SHP77 (cell line): Measurements from ENCODE around the gene SCUBE3.

Source experiments
- DNase-seq, 2 experiments: peaks; one replicate each; lab custom pipeline; 2025; lab: John Stamatoyannopoulos, UW

Gene SCUBE3

GRCh38 chr6:35181933-35182612 lies 31.7 kb upstream of the SCUBE3 start:
- DNase-seq = no peak

DNA sequence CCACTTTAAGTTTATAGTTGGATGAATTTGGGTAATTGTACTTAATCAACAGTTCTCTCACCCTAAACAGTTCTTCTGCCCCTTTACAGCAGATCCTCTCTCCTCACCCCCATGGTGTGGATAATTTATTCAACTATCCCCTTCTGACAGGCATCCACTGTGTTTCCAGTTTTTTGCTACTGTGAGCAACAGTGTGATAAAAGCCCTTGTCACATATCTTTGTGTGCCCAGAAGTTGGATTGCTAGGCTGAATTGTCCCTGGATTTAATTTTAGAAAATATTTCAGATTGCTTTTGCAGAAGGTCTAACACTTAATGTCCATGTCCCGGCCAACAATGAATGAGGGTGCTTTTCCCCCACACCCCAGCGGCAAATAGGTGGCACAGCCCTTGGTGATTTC lies 30.5 kb upstream of the SCUBE3 start:
- no peak for DNase-seq

- DNase-seq = no peak
Observed at GRCh38 chr6:35183935-35184334, 29.8 kb upstream of the SCUBE3 start.

- DNase-seq = no peak
Observed at GRCh38 chr6:35184580-35185301, 29.0 kb upstream of the SCUBE3 start.

DNA sequence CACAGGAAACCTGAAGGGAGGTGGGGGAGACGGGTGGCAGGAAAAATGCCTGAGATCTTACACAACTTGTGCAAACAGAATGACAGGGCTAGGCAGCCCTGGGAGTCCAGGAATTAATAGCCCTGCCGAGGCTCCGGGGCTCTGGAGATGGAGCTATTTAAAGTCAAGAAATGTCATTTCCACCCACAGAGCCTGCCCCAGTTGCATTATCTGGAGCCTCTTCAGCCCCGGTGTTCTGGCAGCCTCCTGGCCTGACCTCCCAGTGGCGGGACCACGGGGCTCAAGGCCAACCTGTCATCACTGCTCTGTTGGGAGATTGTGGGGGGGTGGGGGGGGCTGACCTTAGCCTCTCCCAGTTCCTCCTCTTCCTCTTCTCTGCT lies 28.5 kb upstream of the SCUBE3 start:
- DNase-seq = no peak

DNA sequence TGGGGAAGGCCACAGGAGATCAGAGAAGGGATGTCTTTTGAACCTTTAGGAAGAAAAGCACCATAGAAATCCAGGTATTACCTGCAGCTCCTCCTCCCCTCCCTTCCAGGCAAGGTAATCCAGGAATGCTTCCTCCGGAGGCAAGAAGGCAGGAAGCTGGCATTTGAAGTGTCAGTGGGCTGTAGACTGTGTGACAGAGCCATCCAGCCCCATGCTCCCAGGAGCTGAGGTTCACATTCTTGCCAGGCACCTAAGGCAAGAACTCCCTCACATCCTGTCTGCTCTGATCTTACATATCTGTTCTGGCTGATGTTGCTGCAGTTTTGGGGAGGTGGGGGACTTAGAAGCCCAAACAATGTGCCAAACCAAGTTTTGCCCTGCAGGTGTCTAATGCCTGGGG lies 27.8 kb upstream of the SCUBE3 start:
- no peak for DNase-seq

DNA sequence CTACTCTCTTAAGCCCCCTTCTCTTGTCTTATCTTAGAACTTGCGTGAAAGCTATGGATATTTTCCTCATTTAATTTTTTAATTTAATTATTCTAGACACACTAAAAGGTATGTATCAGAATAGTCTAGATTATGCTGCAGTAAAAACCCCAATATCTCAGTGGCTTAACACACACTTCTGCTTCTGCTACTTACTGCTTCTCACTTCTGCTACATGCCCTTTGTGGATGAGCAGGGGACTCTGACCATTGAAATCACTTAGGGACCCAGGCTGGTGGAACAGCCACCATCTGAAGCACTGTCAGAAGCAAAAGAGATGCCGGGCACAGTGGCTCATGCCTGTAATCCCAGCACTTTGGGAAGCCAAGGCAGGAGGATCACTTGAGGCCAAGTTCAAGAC lies 27.2 kb upstream of the SCUBE3 start:
- no peak for DNase-seq

DNA sequence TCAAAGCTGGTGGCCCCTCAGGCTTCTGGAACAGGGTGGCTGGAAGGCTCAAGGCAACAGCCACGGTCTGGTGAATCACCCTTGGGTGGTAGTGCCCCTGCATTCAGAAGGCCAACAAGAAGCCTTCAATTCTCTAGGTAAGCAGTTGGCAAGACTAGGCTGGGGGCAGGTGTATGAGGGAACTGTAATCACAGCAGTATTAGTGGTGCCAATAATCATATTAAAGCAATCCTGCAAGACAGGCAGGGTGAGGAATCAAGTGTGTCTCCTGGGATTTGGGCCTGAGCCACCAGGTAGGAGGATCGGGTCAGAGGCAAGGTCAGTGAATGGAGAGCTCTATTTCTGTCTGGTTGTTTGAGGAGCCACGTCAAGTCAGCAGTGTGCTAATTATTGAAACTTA lies 24.9 kb upstream of the SCUBE3 start:
- DNase-seq = no peak

DNA sequence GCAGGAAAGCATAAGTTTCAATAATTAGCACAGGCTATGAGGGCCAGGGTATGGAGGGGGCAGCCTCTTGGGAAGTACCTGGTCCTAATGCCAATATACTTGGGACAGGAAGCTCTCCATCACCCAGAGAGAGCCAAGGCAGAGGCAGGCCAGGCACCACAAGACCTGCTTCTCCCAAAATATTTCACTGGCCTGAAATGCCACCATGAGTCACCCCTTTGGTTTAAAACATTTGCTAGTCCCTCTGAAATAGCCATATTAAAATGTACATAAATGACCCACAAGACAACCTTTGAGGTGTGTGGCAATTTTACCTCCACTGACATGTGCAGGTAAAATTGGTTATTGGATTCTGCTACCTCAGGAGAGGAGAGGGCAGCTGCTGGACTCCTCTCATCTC lies 23.4 kb upstream of the SCUBE3 start:
- no peak for DNase-seq

DNA sequence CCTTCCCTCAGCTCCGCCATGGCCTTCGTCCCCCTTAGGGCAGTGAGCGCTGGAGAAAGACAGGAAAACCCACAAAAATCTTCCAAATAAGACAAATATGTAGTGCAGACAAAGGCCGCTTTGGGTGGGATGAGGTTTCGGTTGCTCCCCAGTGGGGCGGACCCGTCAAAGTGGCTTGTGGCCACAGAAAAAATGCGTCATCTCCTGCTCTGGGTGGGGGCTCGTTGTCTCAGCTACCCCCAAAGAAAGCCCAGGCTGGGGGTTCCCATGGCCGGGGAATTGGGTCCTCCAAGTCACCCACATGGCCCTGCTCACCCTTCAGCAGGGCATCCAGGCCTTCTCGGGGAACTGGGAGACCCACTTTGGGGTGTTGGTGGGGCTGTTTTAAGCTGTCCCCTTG lies 21.9 kb upstream of the SCUBE3 start:
- DNase-seq = no peak

GRCh38 chr6:35192301-35192860 lies 21.4 kb upstream of the SCUBE3 start:
- DNase-seq = no peak

DNA sequence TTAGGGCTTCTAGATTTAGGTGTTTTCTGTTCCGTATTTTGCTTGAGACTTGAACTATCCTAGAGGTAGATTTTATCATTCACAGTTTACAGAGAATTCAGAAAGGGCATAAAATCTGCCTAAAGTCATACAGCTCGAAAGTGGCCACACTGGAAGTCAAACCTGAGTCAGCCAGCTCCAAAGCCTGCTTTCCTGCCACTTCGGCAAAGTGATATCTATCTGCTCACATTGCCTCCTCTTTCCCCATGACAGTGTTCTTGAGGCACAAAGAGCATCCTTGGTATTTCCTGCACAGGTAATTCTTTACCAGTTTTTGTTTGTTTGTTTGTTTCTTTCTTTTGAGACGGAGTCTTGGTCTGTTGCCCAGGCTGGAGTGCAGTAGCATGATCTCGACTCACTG lies 19.4 kb upstream of the SCUBE3 start:
- no peak for DNase-seq

DNA sequence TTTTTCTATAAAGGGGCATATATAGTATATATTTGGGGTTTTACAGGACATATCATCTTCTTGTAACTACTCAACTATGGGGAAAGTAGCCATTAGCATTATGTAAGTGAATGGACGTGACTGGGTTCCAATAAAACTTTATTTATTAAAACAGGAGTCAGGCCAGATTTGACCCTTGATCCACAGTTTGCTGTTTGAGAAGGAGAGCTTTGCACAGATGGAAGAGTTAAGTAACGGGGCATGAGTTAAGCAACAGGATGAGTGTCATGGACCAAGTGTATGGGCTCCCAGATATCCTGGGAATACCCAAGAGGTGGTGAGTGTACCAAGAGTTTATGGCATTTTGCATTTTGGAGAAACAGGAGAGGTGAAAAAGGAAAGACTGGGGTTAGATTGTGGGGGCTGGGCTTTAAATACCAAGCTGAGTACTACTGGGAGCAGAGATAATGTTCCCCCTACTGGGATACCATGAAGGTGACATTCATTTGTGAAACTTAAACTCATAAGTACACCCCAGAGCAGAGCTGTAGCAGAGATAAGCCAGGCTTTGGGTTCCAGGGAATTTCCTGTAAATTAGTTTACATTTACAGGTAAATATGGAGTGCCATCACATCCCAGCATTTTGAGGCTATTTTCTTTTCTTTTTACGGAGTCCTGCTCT lies 18.5 kb upstream of the SCUBE3 start:
- no peak for DNase-seq

DNA sequence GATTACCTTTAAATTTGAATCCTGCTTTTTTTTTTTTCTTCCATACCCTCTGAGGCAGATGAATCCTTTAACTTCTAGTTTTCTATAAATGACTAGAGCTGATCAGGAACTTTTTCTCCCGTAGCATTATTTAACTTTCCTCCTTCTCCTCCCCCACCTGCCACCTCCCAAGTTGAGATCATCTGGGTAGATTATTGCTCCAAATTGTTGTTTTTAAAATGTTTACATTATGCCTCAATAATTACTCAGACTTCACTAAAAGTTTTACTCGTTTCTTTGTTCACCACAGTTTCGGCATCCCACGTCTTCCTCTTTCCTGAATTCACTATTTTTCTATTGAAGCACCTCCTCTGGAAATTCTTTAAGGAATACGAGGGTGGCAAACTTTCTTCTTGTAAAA lies 16.6 kb upstream of the SCUBE3 start:
- no peak for DNase-seq

- DNase-seq = no peak
Observed at GRCh38 chr6:35199866-35200265, 13.9 kb upstream of the SCUBE3 start.

DNA sequence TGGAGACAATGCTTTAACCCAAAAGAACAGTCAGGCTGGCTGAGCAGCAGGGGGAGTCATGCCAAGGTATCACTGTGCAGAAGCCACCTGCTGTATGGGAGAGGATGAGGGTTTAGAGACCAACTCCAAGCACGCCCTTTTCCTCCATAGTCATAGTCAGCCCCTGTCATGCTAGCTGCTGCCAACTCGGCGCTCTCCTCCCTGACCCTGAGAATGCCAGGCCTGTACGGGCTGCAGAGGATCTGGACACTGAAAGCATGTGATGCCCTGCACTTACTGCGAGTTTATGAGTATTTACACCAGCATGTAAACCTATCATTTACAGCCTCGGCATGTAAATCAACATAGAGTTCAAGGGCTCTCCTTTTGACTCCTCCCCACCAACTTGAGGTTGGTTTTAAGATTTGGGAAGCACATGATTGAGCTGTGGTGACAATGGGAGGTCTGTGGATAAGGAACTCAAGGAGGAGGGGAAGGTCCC lies 11.7 kb upstream of the SCUBE3 start:
- DNase-seq = no peak

- DNase-seq = no peak
Observed at GRCh38 chr6:35203152-35203670, 10.5 kb upstream of the SCUBE3 start.

- DNase-seq = no peak
Observed at GRCh38 chr6:35203680-35204079, 10.1 kb upstream of the SCUBE3 start.

DNA sequence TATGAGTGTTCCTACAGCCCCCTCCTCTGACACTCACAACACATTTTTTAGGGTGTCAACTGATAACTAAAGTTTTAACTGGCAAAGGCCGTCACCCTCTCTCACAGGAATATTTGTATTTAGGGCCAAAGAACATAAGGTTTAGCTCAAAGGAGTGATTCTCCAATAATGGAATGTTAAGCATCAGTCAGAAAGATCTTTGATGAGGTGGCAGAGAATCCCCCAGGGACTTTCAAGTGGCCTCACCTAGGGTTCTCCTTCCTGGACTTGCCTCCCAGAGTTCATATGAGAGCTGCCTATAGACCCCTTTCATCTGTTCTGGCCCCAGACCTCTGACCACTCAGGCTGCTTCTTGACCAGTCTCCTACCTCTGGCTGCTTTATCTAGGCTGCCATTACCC lies 7.4 kb upstream of the SCUBE3 start:
- no peak for DNase-seq

GRCh38 chr6:35208419-35208818 lies 5.3 kb upstream of the SCUBE3 start:
- DNase-seq = no peak

GRCh38 chr6:35209081-35209480 lies 4.7 kb upstream of the SCUBE3 start:
- DNase-seq = no peak

DNA sequence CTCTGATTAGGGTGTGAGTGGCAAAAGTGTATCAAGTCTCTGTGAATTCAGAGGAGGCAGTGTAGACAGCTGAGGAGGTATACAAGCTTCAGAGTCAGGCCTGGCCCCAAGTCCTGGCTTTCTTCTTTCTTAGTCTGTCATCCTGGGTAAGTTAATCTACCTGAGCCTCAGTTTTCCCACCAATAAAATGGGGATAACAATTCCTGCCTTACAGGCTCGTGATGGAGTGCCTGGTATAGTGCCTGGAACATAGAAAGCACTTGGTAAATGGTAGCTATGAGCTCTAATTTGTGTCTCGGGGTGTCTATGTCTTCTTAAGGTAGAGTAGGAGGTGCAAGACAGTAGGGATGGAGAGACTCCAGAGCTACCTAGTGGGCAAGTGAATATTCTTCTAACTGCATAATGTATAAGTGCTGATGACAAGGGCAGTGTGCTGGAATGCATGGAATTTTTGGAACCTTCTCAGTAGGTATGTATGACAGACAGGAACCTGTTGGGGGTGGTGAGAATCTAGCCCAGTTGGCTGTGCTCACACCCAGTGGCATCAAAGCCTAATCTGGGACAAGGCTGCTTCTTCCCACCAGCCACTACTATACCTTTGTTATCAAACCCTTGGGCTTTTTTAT lies 4.0 kb upstream of the SCUBE3 start:
- DNase-seq = no peak
